HCT116 (cell line): ENCODE data around the gene SLC1A3. TPM values are rescaled to one million over a fixed set of nuclear protein-coding genes. Genes with fewer than 3 reads are reported as not detected.

Experiments used
- ATAC-seq: fragments of 200-7000 bp; cut with Tn5 transposase; 2 replicates; pipeline ENCODE4 v1.9.1; 2020; ENCODE audit warnings: mild to moderate bottlenecking, moderate library complexity
- BruUV-seq: library from RNA; stranded (reverse); fragments of 400-500 nt; replicated peaks from 2 replicates; lab custom pipeline; 2021; lab: Mats Ljungman, UMichigan
- CTCF ChIA-PET: fragments of 300-600 bp; sonication (Branson Sonifier 250); formaldehyde crosslinking; loops from one replicate; lab custom pipeline; 2021; ENCODE audit warnings: antibody characterized with exemption; lab: Charles Lee
- POLR2A ChIA-PET: fragments of 300-600, 350-600 bp; sonication (Branson Sonifier 250); formaldehyde crosslinking; loops from one replicate; lab custom pipeline; 2021; ENCODE audit warnings: antibody characterized with exemption; lab: Charles Lee
- RAD21 ChIA-PET, 2 experiments: fragments of 300-600 bp; sonication (Branson Sonifier 250); formaldehyde crosslinking; loops; one replicate each; lab custom pipeline; 2023; ENCODE audit warnings: low total read pairs in 2 of 2; ENCODE audit not compliant: uncharacterized antibody in 2 of 2, unreplicated experiment in 2 of 2, low non-redundant PET in 1 of 2; lab: Charles Lee
- DNase-seq: peaks from one replicate; pipeline ENCODE4 v3.0.0-alpha.2; 2010; ENCODE audit warnings: low read depth, low spot score
- H2AFZ ChIP-seq: fragments of 200-600 bp; shearing (Covaris generic), sonication (generic); 2 replicates; pipeline ENCODE4 v1.6.1; 2017; ENCODE audit warnings: low read depth, mixed run types, mixed read lengths, antibody characterized with exemption, low read length; ENCODE audit not compliant: poor library complexity, severe bottlenecking
- H3K27ac ChIP-seq: 2 replicates; pipeline ENCODE4 v1.5.1; 2012; ENCODE audit warnings: low read depth, low read length
- H3K27me3 ChIP-seq: fragments of 200-600 bp; sonication (generic); 2 replicates; pipeline ENCODE4 v1.6.1; 2016; ENCODE audit warnings: mixed run types, low read length, mixed read lengths; ENCODE audit not compliant: insufficient read depth
- H3K36me3 ChIP-seq, 2 experiments: fragments of 200-500 bp in 1 of 2; fragments of 200-600 bp in 1 of 2; sonication (Bioruptor generic) in 1 of 2; sonication (generic) in 1 of 2; 2 replicates each; pipeline versions ENCODE4 v1.5.1 to v1.6.1; 2014 to 2016; ENCODE audit warnings: low read length in 2 of 2, inconsistent platforms in 1 of 2, mixed read lengths in 1 of 2, mixed run types in 1 of 2; ENCODE audit not compliant: insufficient read depth in 2 of 2, control insufficient read depth in 1 of 2
- H3K4me1 ChIP-seq, 2 experiments: fragments of 200-600 bp in 1 of 2; sonication (generic) in 1 of 2; 2 replicates each; pipeline versions ENCODE4 v1.5.1 to v1.6.1; 2012 to 2017; ENCODE audit warnings: low read length in 2 of 2, inconsistent platforms in 1 of 2, mild to moderate bottlenecking in 1 of 2, mixed read lengths in 1 of 2, mixed run types in 1 of 2, moderate library complexity in 1 of 2; ENCODE audit not compliant: insufficient read depth in 2 of 2, control insufficient read depth in 1 of 2
- H3K4me2 ChIP-seq: fragments of 200-600 bp; sonication (generic); 2 replicates; pipeline ENCODE4 v1.6.1; 2017; ENCODE audit warnings: mixed run types, low read length, mixed read lengths
- H3K4me3 ChIP-seq, 2 experiments: fragments of 200-600 bp in 1 of 2; sonication (generic) in 1 of 2; replicated peaks in 1 of 2; 2 replicates each; pipeline ENCODE4 v1.5.1; 2011 to 2016; ENCODE audit warnings: low read length in 2 of 2, control low read depth in 1 of 2, low read depth in 1 of 2, mild to moderate bottlenecking in 1 of 2, mixed read lengths in 1 of 2, mixed run types in 1 of 2
- H3K79me2 ChIP-seq: fragments of 200-600 bp; sonication (generic); 2 replicates; pipeline ENCODE4 v1.6.1; 2017; ENCODE audit warnings: mild to moderate bottlenecking, mixed run types, low read length, moderate library complexity, mixed read lengths; ENCODE audit not compliant: insufficient read depth
- H3K9ac ChIP-seq: fragments of 200-600 bp; sonication (generic); 2 replicates; pipeline ENCODE4 v1.6.1; 2016; ENCODE audit warnings: low read length, mixed read lengths
- H3K9me2 ChIP-seq: fragments of 200-600 bp; sonication (generic), shearing (Covaris generic); 2 replicates; pipeline ENCODE4 v1.6.1; 2017; ENCODE audit warnings: mixed run types, mild to moderate bottlenecking, moderate library complexity; ENCODE audit not compliant: insufficient read depth
- H3K9me3 ChIP-seq, 2 experiments: fragments of 200-500 bp in 1 of 2; fragments of 200-600 bp in 1 of 2; sonication (Bioruptor generic) in 1 of 2; sonication (generic) in 1 of 2; 2 replicates each; pipeline ENCODE4 v1.6.1; 2014 to 2017; ENCODE audit warnings: low read length in 2 of 2, mixed read lengths in 2 of 2, inconsistent platforms in 1 of 2, low read depth in 1 of 2, mild to moderate bottlenecking in 1 of 2, mixed run types in 1 of 2, moderate library complexity in 1 of 2; ENCODE audit not compliant: control insufficient read depth in 1 of 2, insufficient read depth in 1 of 2
- H4K20me1 ChIP-seq: fragments of 200-600 bp; sonication (generic), shearing (Covaris generic); 2 replicates; pipeline ENCODE4 v1.6.1; 2017; ENCODE audit warnings: mixed run types, mild to moderate bottlenecking, moderate library complexity; ENCODE audit not compliant: insufficient read depth
- ATF3 ChIP-seq: IDR thresholded peaks from 2 replicates; pipeline ENCODE4 v1.6.1; 2012
- CEBPB ChIP-seq: IDR thresholded peaks from 2 replicates; pipeline ENCODE4 v1.6.1; 2012; ENCODE audit warnings: low read depth
- CTCF ChIP-seq, 3 experiments: fragments of 200-600 bp in 1 of 3; sonication (generic) in 1 of 3; IDR thresholded peaks in 2 of 3; conservative IDR thresholded peaks in 1 of 3; 2 replicates each; pipeline ENCODE4 v1.5.1; 2012 to 2017; ENCODE audit warnings: low read depth in 2 of 3, low read length in 2 of 3, antibody characterized with exemption in 1 of 3, borderline replicate concordance in 1 of 3, control low read depth in 1 of 3, mild to moderate bottlenecking in 1 of 3, mixed read lengths in 1 of 3, mixed run types in 1 of 3, moderate library complexity in 1 of 3; ENCODE audit not compliant: insufficient read depth in 1 of 3
- EGR1 ChIP-seq: IDR thresholded peaks from 2 replicates; pipeline ENCODE4 v1.6.1; 2012; ENCODE audit warnings: low read depth
- MAX ChIP-seq: IDR thresholded peaks from 2 replicates; pipeline ENCODE4 v1.6.1; 2012
- RAD21 ChIP-seq: IDR thresholded peaks from 2 replicates; pipeline ENCODE4 v1.6.1; 2012; ENCODE audit warnings: low read depth, mild to moderate bottlenecking
- SIN3A ChIP-seq: IDR thresholded peaks from 2 replicates; pipeline ENCODE4 v1.6.1; 2012; ENCODE audit warnings: low read depth
- ZBTB33 ChIP-seq: IDR thresholded peaks from 2 replicates; pipeline ENCODE4 v1.6.1; 2011; ENCODE audit warnings: mild to moderate bottlenecking, low read length, moderate library complexity; ENCODE audit not compliant: insufficient replicate concordance; ENCODE audit errors: extremely low read depth
- ZFX ChIP-seq: fragments of 450-650 bp; IDR thresholded peaks from 2 replicates; pipeline ENCODE4 v1.6.1; 2017
- intact Hi-C: fragments of 100-400 bp; cut with micrococcal nuclease; formaldehyde crosslinking; loops from 2 replicates; pipeline ENCODE4 v1.10.0; 2022
- total RNA-seq: library from RNA; stranded (reverse); gene quantifications from one replicate; pipeline ENCODE4 v1.2.1, GENCODE V29; 2021; ENCODE audit not compliant: unreplicated experiment

SLC1A3 gene
- total RNA-seq, 1 experiment from 2014 or later = 12.9 TPM

- TF ChIP-seq ZBTB33 (no peak), MAX (no peak), ATF3 (no peak), ZFX (no peak), CEBPB (no peak), RAD21 (no peak)
Observed at GRCh38 chr5:36706662-36707061, 100.3 kb downstream of the SLC1A3 start (continued).

- ATAC-seq = no peak
- ChIA-PET RAD21 (no interaction called here), CTCF (interaction anchor here (1.2 kb wide), 1 partner anchor 13 kb away, joined by 4 read pairs; no protein-coding TSS in a partner anchor)
- intact Hi-C loops = no loop called here
- H3K4me1 ChIP-seq = no peaks in the 10 kb centered on the region
- no peak overlapping the region for H3K4me2 ChIP-seq
- TF ChIP-seq SIN3A (no peak), EGR1 (no peak), CTCF (IDR thresholded peaks at IDR 0.05 in 2 of 3, conservative IDR thresholded peaks at IDR 0.05 in 1 of 3; ENCODE audit: borderline replicate concordance in 1 of 3, insufficient read depth in 1 of 3, low read depth in 2 of 3, low read length in 2 of 3) (0 out of 6 replicates have a peak, but pooled peaks of 1 of the 3 experiments have one; percentile 10)
- TF ChIP-seq, all 23 proteins: peak for 1
- BruUV-seq = no TSS peak
- Histone ChIP-seq H3K36me3 (no peaks in the 10 kb centered on the region), H3K27me3 (no peaks in the 10 kb centered on the region), H3K9ac (no peak overlapping the region), H3K4me3 (no peak overlapping the region), H3K27ac (no peak overlapping the region), H3K79me2 (no peaks in the 10 kb centered on the region), H3K9me2 (no peaks in the 10 kb centered on the region), H3K9me3 (no peaks in the 10 kb centered on the region), H2AFZ (no peak overlapping the region), H4K20me1 (no peaks in the 10 kb centered on the region)
- no peak for DNase-seq
- POLR2A ChIA-PET = no interaction called here
Observed at GRCh38 chr5:36708996-36709395, 102.6 kb downstream of the SLC1A3 start.
